CD4-positive, CD25-positive, alpha-beta regulatory T cell (primary cell): ENCODE data around the gene KIF1C. TPM values are rescaled to one million over a fixed set of nuclear protein-coding genes. Genes with fewer than 3 reads are reported as not detected.

Experiments used
- polyA plus RNA-seq, 4 donors: library from polyadenylated mRNA; unstranded; fragments of 300-500 nt; fragmentation: Illumina TruSeq; gene quantifications; one replicate each; pipeline ENCODE4 v1.2.3, GENCODE V29; 2021
- total RNA-seq: library from RNA; stranded (reverse); gene quantifications from one replicate; pipeline ENCODE4 v1.2.3, GENCODE V29; 2022

Gene KIF1C
- total and polyA plus RNA-seq, 5 donors from 2014 or later: 2.6 to 22.9 (median 4.2) TPM

Other genes with a start within 250 kb of the KIF1C start
- gene TM4SF5, start 226.1 kb upstream of the KIF1C start, total RNA-seq: not detected
- gene TM4SF5, start 226.1 kb upstream of the KIF1C start, polyA plus RNA-seq: not detected
- gene VMO1, start 211.6 kb upstream of the KIF1C start, total RNA-seq: not detected
- gene VMO1, start 211.6 kb upstream of the KIF1C start, polyA plus RNA-seq: under 1 TPM in 1 of 4 donors, not detected in 3; 0.71 TPM
- gene GLTPD2, start 209.0 kb upstream of the KIF1C start, total RNA-seq: 0.39 TPM
- under 1 TPM in 1 of 4 donors, not detected in 3; 0.43 TPM for gene GLTPD2, start 209.0 kb upstream of the KIF1C start, polyA plus RNA-seq
- 64.7 TPM for gene PSMB6, start 201.8 kb upstream of the KIF1C start, total RNA-seq
- 100 to 1,000 TPM; 281 to 354 (median 319) TPM for gene PSMB6, start 201.8 kb upstream of the KIF1C start, polyA plus RNA-seq
- gene PLD2, start 190.8 kb upstream of the KIF1C start, total RNA-seq: 36.4 TPM
- 1 to 10 TPM; 1.6 to 4.7 (median 1.9) TPM for gene PLD2, start 190.8 kb upstream of the KIF1C start, polyA plus RNA-seq
- gene MINK1, start 164.6 kb upstream of the KIF1C start, total RNA-seq: 235 TPM
- 10 to 100 TPM in 3 of 4 donors, 1 to 10 TPM in 1; 9.4 to 13.4 (median 11.6) TPM for gene MINK1, start 164.6 kb upstream of the KIF1C start, polyA plus RNA-seq
- 45.6 TPM for gene C17orf107, start 98.4 kb upstream of the KIF1C start, total RNA-seq
- 1 to 10 TPM; 1.1 to 1.5 (median 1.3) TPM for gene C17orf107, start 98.4 kb upstream of the KIF1C start, polyA plus RNA-seq
- gene CHRNE, start 94.9 kb upstream of the KIF1C start, total RNA-seq: 3.8 TPM
- under 1 TPM in 2 of 4 donors, not detected in 2; 0.15 to 0.25 TPM for gene CHRNE, start 94.9 kb upstream of the KIF1C start, polyA plus RNA-seq
- 1.9 TPM for gene GP1BA, start 65.7 kb upstream of the KIF1C start, total RNA-seq
- under 1 TPM in 2 of 4 donors, not detected in 2; 0.07 to 0.22 TPM for gene GP1BA, start 65.7 kb upstream of the KIF1C start, polyA plus RNA-seq
- 22.6 TPM for gene SLC25A11, start 57.9 kb upstream of the KIF1C start, total RNA-seq
- 10 to 100 TPM; 69.3 to 78.4 (median 74.4) TPM for gene SLC25A11, start 57.9 kb upstream of the KIF1C start, polyA plus RNA-seq
- gene RNF167, start 57.7 kb upstream of the KIF1C start, total RNA-seq: 105 TPM
- gene RNF167, start 57.7 kb upstream of the KIF1C start, polyA plus RNA-seq: 10 to 100 TPM; 31.5 to 58.2 (median 45.9) TPM
- 865 TPM for gene PFN1, start 49.4 kb upstream of the KIF1C start, total RNA-seq
- gene PFN1, start 49.4 kb upstream of the KIF1C start, polyA plus RNA-seq: 1,000 to 10,000 TPM; 2,018 to 2,804 (median 2,386) TPM
- gene ENO3, start 46.8 kb upstream of the KIF1C start, total RNA-seq: 11.7 TPM
- gene ENO3, start 46.8 kb upstream of the KIF1C start, polyA plus RNA-seq: 1 to 10 TPM in 1 of 4 donors, under 1 TPM in 3; 0.29 to 1.6 (median 0.41) TPM
- gene SPAG7, start 30.1 kb upstream of the KIF1C start, total RNA-seq: 52.5 TPM
- 100 to 1,000 TPM in 3 of 4 donors, 10 to 100 TPM in 1; 97.9 to 130 (median 106) TPM for gene SPAG7, start 30.1 kb upstream of the KIF1C start, polyA plus RNA-seq
- gene CAMTA2, start 10.3 kb upstream of the KIF1C start, total RNA-seq: 69.8 TPM
- 1 to 10 TPM; 4.7 to 7.9 (median 6.0) TPM for gene CAMTA2, start 10.3 kb upstream of the KIF1C start, polyA plus RNA-seq
- not detected for gene INCA1, start 428 bp upstream of the KIF1C start, total RNA-seq
- under 1 TPM in 1 of 4 donors, not detected in 3; 0.99 TPM for gene INCA1, start 428 bp upstream of the KIF1C start, polyA plus RNA-seq
- gene SLC52A1, start 37.5 kb downstream of the KIF1C start, total RNA-seq: 0.22 TPM
- gene SLC52A1, start 37.5 kb downstream of the KIF1C start, polyA plus RNA-seq: under 1 TPM in 2 of 4 donors, not detected in 2; 0.27 to 0.41 TPM
- 2.5 TPM for gene ZFP3, start 80.5 kb downstream of the KIF1C start, total RNA-seq
- 1 to 10 TPM in 2 of 4 donors, under 1 TPM in 2; 0.32 to 2.0 (median 1.3) TPM for gene ZFP3, start 80.5 kb downstream of the KIF1C start, polyA plus RNA-seq
- 8.0 TPM for gene ZNF232, start 113.9 kb downstream of the KIF1C start, total RNA-seq
- gene ZNF232, start 113.9 kb downstream of the KIF1C start, polyA plus RNA-seq: 10 to 100 TPM in 2 of 4 donors, 1 to 10 TPM in 2; 4.6 to 12.3 (median 9.0) TPM
- not detected for gene USP6, start 118.1 kb downstream of the KIF1C start, total RNA-seq
- gene USP6, start 118.1 kb downstream of the KIF1C start, polyA plus RNA-seq: under 1 TPM in 3 of 4 donors, not detected in 1; 0.02 to 0.10 (median 0.06) TPM
- 3.1 TPM for gene ZNF594, start 193.9 kb downstream of the KIF1C start, total RNA-seq
- 1 to 10 TPM in 3 of 4 donors, under 1 TPM in 1; 0.86 to 2.4 (median 1.8) TPM for gene ZNF594, start 193.9 kb downstream of the KIF1C start, polyA plus RNA-seq
- not detected for gene SCIMP, start 236.9 kb downstream of the KIF1C start, total RNA-seq
- gene SCIMP, start 236.9 kb downstream of the KIF1C start, polyA plus RNA-seq: 1 to 10 TPM in 1 of 4 donors, under 1 TPM in 3; 0.19 to 1.2 (median 0.29) TPM